ENCODE results near the gene KLK14. TPM values are rescaled to one million over a fixed set of nuclear protein-coding genes. Genes with fewer than 3 reads are reported as not detected.

The KLK14 gene, protein sequence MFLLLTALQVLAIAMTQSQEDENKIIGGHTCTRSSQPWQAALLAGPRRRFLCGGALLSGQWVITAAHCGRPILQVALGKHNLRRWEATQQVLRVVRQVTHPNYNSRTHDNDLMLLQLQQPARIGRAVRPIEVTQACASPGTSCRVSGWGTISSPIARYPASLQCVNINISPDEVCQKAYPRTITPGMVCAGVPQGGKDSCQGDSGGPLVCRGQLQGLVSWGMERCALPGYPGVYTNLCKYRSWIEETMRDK
- 0.26 and 0.75 TPM in 2 replicates for total RNA-seq
- long read RNA-seq, result 0 reads

GRCh38 chr19:51082611-51083010 is at the start of gene KLK14:
Gene KLK14 (minus strand): TSS chr19:51082887. CDS start chr19:51082614, 273 bp downstream.
- H3K27me3 Mint-ChIP-seq (ENCODE audit: low read depth), result peaks cover 24% of the 10 kb centered on the region
- TF ChIP-seq, protein P1, sequence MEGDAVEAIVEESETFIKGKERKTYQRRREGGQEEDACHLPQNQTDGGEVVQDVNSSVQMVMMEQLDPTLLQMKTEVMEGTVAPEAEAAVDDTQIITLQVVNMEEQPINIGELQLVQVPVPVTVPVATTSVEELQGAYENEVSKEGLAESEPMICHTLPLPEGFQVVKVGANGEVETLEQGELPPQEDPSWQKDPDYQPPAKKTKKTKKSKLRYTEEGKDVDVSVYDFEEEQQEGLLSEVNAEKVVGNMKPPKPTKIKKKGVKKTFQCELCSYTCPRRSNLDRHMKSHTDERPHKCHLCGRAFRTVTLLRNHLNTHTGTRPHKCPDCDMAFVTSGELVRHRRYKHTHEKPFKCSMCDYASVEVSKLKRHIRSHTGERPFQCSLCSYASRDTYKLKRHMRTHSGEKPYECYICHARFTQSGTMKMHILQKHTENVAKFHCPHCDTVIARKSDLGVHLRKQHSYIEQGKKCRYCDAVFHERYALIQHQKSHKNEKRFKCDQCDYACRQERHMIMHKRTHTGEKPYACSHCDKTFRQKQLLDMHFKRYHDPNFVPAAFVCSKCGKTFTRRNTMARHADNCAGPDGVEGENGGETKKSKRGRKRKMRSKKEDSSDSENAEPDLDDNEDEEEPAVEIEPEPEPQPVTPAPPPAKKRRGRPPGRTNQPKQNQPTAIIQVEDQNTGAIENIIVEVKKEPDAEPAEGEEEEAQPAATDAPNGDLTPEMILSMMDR (conservative IDR thresholded peaks at IDR 0.05), result no peak
- no peaks in the 10 kb centered on the region for H3K9me3 Mint-ChIP-seq
- no peak within 1 kb of the TSS for H3K4me3 Mint-ChIP-seq
- H3K36me3 Mint-ChIP-seq (ENCODE audit: low read depth), result no peaks in the 10 kb centered on the region
- no peak for DNase-seq (ENCODE audit: low read depth, low spot score)
- no peaks in the 10 kb centered on the region for H3K4me1 Mint-ChIP-seq
- H3K27ac Mint-ChIP-seq (ENCODE audit: unreplicated experiment), result no peak within 1 kb of the TSS

GRCh38 chr19:51131780-51132680 is 49.3 kb upstream of the KLK14 start:
- Mint-ChIP-seq H3K27ac (ENCODE audit: unreplicated experiment) (no peak overlapping the region), H3K27me3 (ENCODE audit: low read depth) (peaks cover 26% of the 10 kb centered on the region), H3K9me3 (peaks cover 6% of the 10 kb centered on the region), H3K4me3 (no peak overlapping the region), H3K36me3 (ENCODE audit: low read depth) (peaks cover 2% of the 10 kb centered on the region), H3K4me1 (no peaks in the 10 kb centered on the region)
- TF ChIP-seq, protein P1 (conservative IDR thresholded peaks at IDR 0.05), result no peak
- no peak for DNase-seq (ENCODE audit: low read depth, low spot score)

- peaks cover 3% of the 10 kb centered on the region for H3K9me3 Mint-ChIP-seq
- H3K27me3 Mint-ChIP-seq (ENCODE audit: low read depth), result peaks cover 23% of the 10 kb centered on the region
- H3K4me1 Mint-ChIP-seq, result no peaks in the 10 kb centered on the region
- DNase-seq (ENCODE audit: low read depth, low spot score), result no peak
- peak overlapping the region; percentile 83 for H3K27ac Mint-ChIP-seq (ENCODE audit: unreplicated experiment)
- TF ChIP-seq, protein P1 (conservative IDR thresholded peaks at IDR 0.05), result no peak
- no peak overlapping the region for H3K4me3 Mint-ChIP-seq
- H3K36me3 Mint-ChIP-seq (ENCODE audit: low read depth), result peaks cover 1% of the 10 kb centered on the region
Observed at GRCh38 chr19:51129716-51130115, 47.0 kb upstream of the KLK14 start.

- TF ChIP-seq, protein P1 (conservative IDR thresholded peaks at IDR 0.05), result no peak
Observed at GRCh38 chr19:51128227-51128626, 45.5 kb upstream of the KLK14 start.

DNA sequence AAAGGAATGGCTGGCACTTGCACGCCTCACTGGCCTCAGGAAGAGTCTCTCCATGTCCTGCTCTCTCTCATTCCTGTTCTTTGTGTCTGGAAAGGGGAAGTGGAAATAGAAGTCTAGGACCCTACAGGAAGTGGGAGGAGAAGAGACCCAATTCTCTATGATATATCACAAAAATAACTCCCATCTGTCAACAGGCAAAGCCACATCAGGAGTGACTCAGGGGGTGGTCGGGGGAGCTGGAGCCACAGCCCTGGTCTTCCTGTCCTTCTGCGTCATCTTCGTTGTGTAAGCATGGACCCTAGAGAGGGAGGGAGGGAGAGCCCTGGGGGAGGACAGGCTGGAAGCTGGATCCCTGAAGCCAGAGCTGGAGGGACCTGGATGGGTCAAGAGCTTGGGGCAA is 45.1 kb upstream of the KLK14 start:
- H3K27me3 Mint-ChIP-seq (ENCODE audit: low read depth), result peaks cover 26% of the 10 kb centered on the region
- no peak overlapping the region for H3K27ac Mint-ChIP-seq (ENCODE audit: unreplicated experiment)
- H3K36me3 Mint-ChIP-seq (ENCODE audit: low read depth), result no peaks in the 10 kb centered on the region
- H3K4me1 Mint-ChIP-seq, result no peaks in the 10 kb centered on the region
- no peak for DNase-seq (ENCODE audit: low read depth, low spot score)
- H3K4me3 Mint-ChIP-seq, result no peak overlapping the region
- TF ChIP-seq, protein P1 (conservative IDR thresholded peaks at IDR 0.05), result no peak
- H3K9me3 Mint-ChIP-seq, result no peaks in the 10 kb centered on the region

More at GRCh38 chr19:51128227-51128626, 45.5 kb upstream of the KLK14 start:
- Mint-ChIP-seq H3K36me3 (ENCODE audit: low read depth) (no peaks in the 10 kb centered on the region), H3K9me3 (no peaks in the 10 kb centered on the region), H3K4me3 (no peak overlapping the region), H3K4me1 (no peaks in the 10 kb centered on the region), H3K27ac (ENCODE audit: unreplicated experiment) (no peak overlapping the region), H3K27me3 (ENCODE audit: low read depth) (peaks cover 26% of the 10 kb centered on the region)
- DNase-seq (ENCODE audit: low read depth, low spot score), result no peak
